CD8-positive, alpha-beta memory T cell (primary cell): ENCODE results near the gene EPHB1. TPM values are rescaled to one million over a fixed set of nuclear protein-coding genes. Genes with fewer than 3 reads are reported as not detected.

Experiments used
- CTCF ChIA-PET: fragments of 350-600 bp; sonication (Branson Sonifier 250); formaldehyde crosslinking; loops from one replicate; lab custom pipeline; 2021; ENCODE audit warnings: antibody characterized with exemption; lab: Charles Lee
- POLR2A ChIA-PET: fragments of 350-600 bp; sonication (Branson Sonifier 250); formaldehyde crosslinking; loops from one replicate; lab custom pipeline; 2021; ENCODE audit warnings: antibody characterized with exemption; lab: Charles Lee
- DNase-seq, 5 donors: peaks; one replicate each; pipeline versions ENCODE4 v3.0.0 to v3.0.0-alpha.2; 2020 to 2022; ENCODE audit warnings: mixed read lengths in 1 of 5
- H3K27ac ChIP-seq: one replicate; pipeline ENCODE4 v1.7.0; 2013; ENCODE audit warnings: low read depth, mild to moderate bottlenecking, low read length, moderate library complexity
- H3K27me3 ChIP-seq: 2 replicates; pipeline ENCODE4 v1.7.0; 2013; ENCODE audit warnings: low read length, mild to moderate bottlenecking; ENCODE audit not compliant: insufficient read depth, poor library complexity, severe bottlenecking
- H3K36me3 ChIP-seq: 2 replicates; pipeline ENCODE4 v1.7.0; 2013; ENCODE audit warnings: mild to moderate bottlenecking, low read length, moderate library complexity; ENCODE audit not compliant: insufficient read depth
- H3K4me1 ChIP-seq: 2 replicates; pipeline ENCODE4 v1.7.0; 2013; ENCODE audit warnings: mild to moderate bottlenecking, low read length, moderate library complexity; ENCODE audit not compliant: insufficient read depth
- H3K4me3 ChIP-seq: 2 replicates; pipeline ENCODE4 v1.7.0; 2013; ENCODE audit warnings: mild to moderate bottlenecking, low read length
- H3K9me3 ChIP-seq: 2 replicates; pipeline ENCODE4 v1.7.0; 2013; ENCODE audit warnings: mild to moderate bottlenecking, low read length
- H3K27ac Mint-ChIP-seq, 8 donors: one replicate each; pipeline ENCODE4 v1.8.0; 2020 to 2021; ENCODE audit warnings: mixed read lengths in 8 of 8, mild to moderate bottlenecking in 6 of 8, inconsistent platforms in 3 of 8, moderate library complexity in 3 of 8
- H3K27me3 Mint-ChIP-seq, 2 donors: one replicate each; pipeline ENCODE4 v1.8.0; 2020 to 2021; ENCODE audit warnings: mixed read lengths in 2 of 2, mild to moderate bottlenecking in 1 of 2, moderate library complexity in 1 of 2
- H3K36me3 Mint-ChIP-seq, 3 donors: one replicate each; pipeline ENCODE4 v1.8.0; 2020 to 2021; ENCODE audit warnings: mixed read lengths in 3 of 3, inconsistent platforms in 1 of 3, mild to moderate bottlenecking in 1 of 3
- H3K4me1 Mint-ChIP-seq, 3 donors: one replicate each; pipeline ENCODE4 v1.8.0; 2020 to 2021; ENCODE audit warnings: mixed read lengths in 3 of 3, inconsistent platforms in 1 of 3, mild to moderate bottlenecking in 1 of 3
- H3K4me3 Mint-ChIP-seq, 7 donors: one replicate each; pipeline ENCODE4 v1.8.0; 2020 to 2021; ENCODE audit warnings: mixed read lengths in 7 of 7, mild to moderate bottlenecking in 6 of 7, moderate library complexity in 4 of 7, inconsistent platforms in 2 of 7
- H3K9me3 Mint-ChIP-seq, 5 donors: one replicate each; pipeline ENCODE4 v1.8.0; 2020 to 2022; ENCODE audit warnings: mixed read lengths in 5 of 5, mild to moderate bottlenecking in 3 of 5, moderate library complexity in 2 of 5, inconsistent platforms in 1 of 5
- polyA plus RNA-seq: library from polyadenylated mRNA; unstranded; fragments of 300-500 nt; fragmentation: Illumina TruSeq; gene quantifications from one replicate; pipeline ENCODE4 v1.2.3, GENCODE V29; 2021
- total RNA-seq, 2 experiments: library from RNA; stranded (reverse); gene quantifications; one replicate each; pipeline ENCODE4 v1.2.3, GENCODE V29; 2021

Gene EPHB1
- total and polyA plus RNA-seq, 3 experiments from 2014 or later: 0.10 TPM; not detected in 2

DNA sequence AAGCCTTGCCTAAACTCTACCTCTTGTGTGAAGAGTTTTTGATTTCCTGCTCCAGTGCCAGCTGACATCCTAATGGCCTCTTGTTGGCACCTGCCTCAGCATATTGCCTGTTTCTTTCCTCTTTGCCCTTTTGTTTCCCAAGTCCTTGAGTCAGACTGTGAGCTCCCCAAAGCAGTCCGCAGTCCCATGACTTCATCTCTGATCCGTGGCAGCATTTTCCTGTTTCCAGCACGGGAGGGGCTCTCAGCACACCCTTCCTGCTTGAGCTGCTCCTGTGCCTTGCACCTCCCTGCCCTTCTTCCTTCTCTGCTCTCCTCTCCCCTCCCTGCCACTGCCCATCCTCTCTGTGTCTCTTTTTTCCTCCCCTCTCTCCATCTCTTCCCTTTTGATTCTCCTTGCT is 179.6 kb downstream of the EPHB1 start:
- POLR2A ChIA-PET: no interaction called here
- H3K27me3 Mint-ChIP-seq: peaks cover 0 to 3% of the 10 kb centered on the region in 2 donors
- no peak overlapping the region for H3K27ac Mint-ChIP-seq
- no peaks in the 10 kb centered on the region for H3K36me3 ChIP-seq
- H3K4me3 ChIP-seq: no peak overlapping the region
- no peak overlapping the region for H3K4me3 Mint-ChIP-seq
- H3K9me3 ChIP-seq: no peaks in the 10 kb centered on the region
- no peak overlapping the region for H3K27ac ChIP-seq
- no peaks in the 10 kb centered on the region for H3K36me3 Mint-ChIP-seq
- H3K4me1 Mint-ChIP-seq: no peaks in the 10 kb centered on the region
- CTCF ChIA-PET: no interaction called here
- H3K9me3 Mint-ChIP-seq: no peaks in the 10 kb centered on the region
- no peak for DNase-seq
- H3K27me3 ChIP-seq: no peaks in the 10 kb centered on the region
- H3K4me1 ChIP-seq: no peaks in the 10 kb centered on the region

DNA sequence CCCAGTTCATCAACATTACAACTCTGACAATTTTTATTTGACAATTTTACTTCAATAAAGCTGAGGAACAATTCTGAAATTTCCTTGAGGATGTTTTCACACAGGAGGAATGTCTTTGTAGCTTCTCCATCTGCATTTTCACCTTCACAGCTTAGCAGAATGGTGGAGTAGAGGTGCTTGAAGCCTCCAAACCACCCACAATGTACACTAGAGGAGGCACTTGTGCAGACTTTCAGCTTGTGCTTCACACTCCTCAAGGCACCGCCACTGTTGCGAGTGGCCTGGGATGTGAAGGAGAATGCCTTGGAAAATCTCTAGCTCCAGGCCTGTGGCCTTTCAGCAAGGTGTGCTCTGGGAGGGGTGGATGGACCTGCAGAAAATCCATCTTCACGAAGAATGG is 181.9 kb downstream of the EPHB1 start:
- ChIA-PET POLR2A (no interaction called here), CTCF (no interaction called here)
- Histone ChIP-seq H3K4me3 (no peak overlapping the region), H3K27me3 (no peaks in the 10 kb centered on the region), H3K36me3 (no peaks in the 10 kb centered on the region), H3K27ac (no peak overlapping the region), H3K4me1 (no peaks in the 10 kb centered on the region), H3K9me3 (no peaks in the 10 kb centered on the region)
- H3K27me3 Mint-ChIP-seq: peaks cover 0 to 1% of the 10 kb centered on the region in 2 donors
- H3K9me3 Mint-ChIP-seq: no peaks in the 10 kb centered on the region
- H3K4me3 Mint-ChIP-seq: no peak overlapping the region
- no peaks in the 10 kb centered on the region for H3K4me1 Mint-ChIP-seq
- DNase-seq: no peak
- H3K36me3 Mint-ChIP-seq: no peaks in the 10 kb centered on the region
- H3K27ac Mint-ChIP-seq: no peak overlapping the region

DNA sequence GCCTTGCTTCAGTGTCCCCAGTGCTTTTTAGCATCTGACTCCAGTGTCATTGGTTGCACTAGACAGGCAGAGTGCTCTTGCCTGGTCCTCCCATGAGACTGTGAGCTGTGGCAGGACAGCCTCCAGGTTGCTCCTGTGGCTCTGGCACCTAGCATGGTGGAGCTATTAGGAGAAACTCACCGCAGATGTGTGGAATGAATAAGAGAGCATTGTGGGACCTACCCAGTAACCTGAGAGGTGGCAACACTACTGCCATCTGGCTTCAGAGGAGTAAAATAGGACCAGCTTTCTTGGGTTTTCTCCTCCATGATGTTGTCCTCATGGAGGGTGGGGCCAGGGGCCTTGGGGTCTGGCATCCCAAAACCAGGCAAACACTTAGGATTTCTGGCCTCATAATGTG is 183.6 kb downstream of the EPHB1 start:
- no peaks in the 10 kb centered on the region for H3K4me1 ChIP-seq
- H3K4me3 ChIP-seq: no peak overlapping the region
- no peaks in the 10 kb centered on the region for H3K36me3 Mint-ChIP-seq
- H3K27ac Mint-ChIP-seq: no peak overlapping the region
- ChIA-PET CTCF (no interaction called here), POLR2A (no interaction called here)
- no peak overlapping the region for H3K4me3 Mint-ChIP-seq
- H3K9me3 ChIP-seq: no peaks in the 10 kb centered on the region
- no peak overlapping the region for H3K27ac ChIP-seq
- H3K27me3 ChIP-seq: no peaks in the 10 kb centered on the region
- no peaks in the 10 kb centered on the region for H3K4me1 Mint-ChIP-seq
- peaks cover 0 to 1% of the 10 kb centered on the region in 2 donors for H3K27me3 Mint-ChIP-seq
- H3K9me3 Mint-ChIP-seq: peaks cover 0 to 2% (median 0%) of the 10 kb centered on the region in 5 donors
- DNase-seq: no peak
- H3K36me3 ChIP-seq: no peaks in the 10 kb centered on the region

DNA sequence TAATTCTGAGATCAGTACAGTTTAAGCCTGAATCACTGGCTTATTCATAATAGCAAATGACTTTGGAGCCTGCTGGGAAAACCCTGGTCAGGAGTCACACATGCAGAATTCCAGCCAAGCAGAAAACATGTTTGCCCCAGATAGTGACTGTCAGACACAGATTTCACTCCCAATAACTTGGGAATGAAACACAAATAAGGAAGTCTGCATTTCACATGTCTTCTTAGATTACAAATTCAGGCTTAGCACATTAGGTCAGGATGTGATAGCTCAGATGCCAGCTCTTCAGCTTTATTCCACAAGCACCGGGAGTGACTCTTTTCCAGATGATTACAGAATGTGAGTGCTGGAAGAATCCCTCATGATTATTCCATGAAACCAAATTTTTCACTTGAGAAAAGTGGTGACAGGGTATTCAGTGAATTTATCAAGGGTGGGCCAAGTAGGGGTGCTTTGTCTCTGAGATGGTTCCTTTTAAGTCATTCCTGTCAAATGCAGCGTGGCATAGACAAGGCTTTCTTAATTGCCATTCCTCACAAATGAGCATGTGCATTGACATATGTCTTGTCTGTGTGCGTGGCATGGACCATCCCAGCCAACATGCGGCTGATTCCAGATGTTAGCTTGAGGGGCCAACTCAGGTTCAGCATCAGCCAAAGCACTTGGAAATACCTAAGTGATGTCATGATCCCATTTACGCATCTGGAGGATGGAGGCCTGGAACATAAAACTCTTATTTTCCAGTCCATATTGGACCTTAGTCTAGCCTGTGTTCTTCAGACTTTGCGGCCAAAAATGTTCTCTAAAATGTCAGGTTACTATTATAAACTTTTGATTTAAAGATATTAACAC is 191.0 kb downstream of the EPHB1 start:
- H3K4me3 Mint-ChIP-seq: no peak overlapping the region
- no peaks in the 10 kb centered on the region for H3K9me3 ChIP-seq
- H3K36me3 ChIP-seq: no peaks in the 10 kb centered on the region
- DNase-seq: no peak
- H3K4me3 ChIP-seq: no peak overlapping the region
- H3K27ac ChIP-seq: no peak overlapping the region
- peaks cover 0 to 2% (median 0%) of the 10 kb centered on the region in 5 donors for H3K9me3 Mint-ChIP-seq
- H3K27me3 Mint-ChIP-seq: no peaks in the 10 kb centered on the region
- H3K4me1 Mint-ChIP-seq: no peaks in the 10 kb centered on the region
- no peaks in the 10 kb centered on the region for H3K4me1 ChIP-seq
- H3K27ac Mint-ChIP-seq: no peak overlapping the region
- H3K36me3 Mint-ChIP-seq: no peaks in the 10 kb centered on the region
- ChIA-PET CTCF (no interaction called here), POLR2A (no interaction called here)
- H3K27me3 ChIP-seq: no peaks in the 10 kb centered on the region

DNA sequence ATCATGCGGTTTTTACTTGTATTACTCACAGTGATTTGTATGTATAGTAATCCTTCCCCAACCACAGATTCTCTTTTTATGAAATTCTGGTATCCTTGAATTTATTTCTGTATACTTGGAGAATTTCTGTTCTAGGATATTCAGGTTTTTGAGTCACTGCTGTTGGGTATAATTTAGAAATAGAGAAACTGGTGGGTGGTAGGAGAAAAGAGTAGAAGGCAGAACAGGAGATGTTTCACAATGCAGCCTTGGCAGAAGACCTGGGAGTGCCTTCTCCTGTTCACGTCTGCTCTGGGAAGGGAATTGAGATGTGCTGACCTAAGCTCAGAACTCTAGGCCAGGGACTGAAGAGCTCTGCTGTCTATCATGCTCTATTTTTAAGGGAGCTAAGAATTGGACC is 193.6 kb downstream of the EPHB1 start:
- H3K4me3 ChIP-seq: no peak overlapping the region
- no peak overlapping the region for H3K4me3 Mint-ChIP-seq
- H3K27ac Mint-ChIP-seq: no peak overlapping the region
- no peak overlapping the region for H3K27ac ChIP-seq
- H3K36me3 ChIP-seq: no peaks in the 10 kb centered on the region
- no peaks in the 10 kb centered on the region for H3K9me3 ChIP-seq
- no peaks in the 10 kb centered on the region for H3K9me3 Mint-ChIP-seq
- H3K27me3 ChIP-seq: no peaks in the 10 kb centered on the region
- DNase-seq: no peak
- H3K4me1 ChIP-seq: no peaks in the 10 kb centered on the region
- no peaks in the 10 kb centered on the region for H3K36me3 Mint-ChIP-seq
- no peaks in the 10 kb centered on the region for H3K27me3 Mint-ChIP-seq
- CTCF ChIA-PET: no interaction called here
- POLR2A ChIA-PET: no interaction called here
- no peaks in the 10 kb centered on the region for H3K4me1 Mint-ChIP-seq

DNA sequence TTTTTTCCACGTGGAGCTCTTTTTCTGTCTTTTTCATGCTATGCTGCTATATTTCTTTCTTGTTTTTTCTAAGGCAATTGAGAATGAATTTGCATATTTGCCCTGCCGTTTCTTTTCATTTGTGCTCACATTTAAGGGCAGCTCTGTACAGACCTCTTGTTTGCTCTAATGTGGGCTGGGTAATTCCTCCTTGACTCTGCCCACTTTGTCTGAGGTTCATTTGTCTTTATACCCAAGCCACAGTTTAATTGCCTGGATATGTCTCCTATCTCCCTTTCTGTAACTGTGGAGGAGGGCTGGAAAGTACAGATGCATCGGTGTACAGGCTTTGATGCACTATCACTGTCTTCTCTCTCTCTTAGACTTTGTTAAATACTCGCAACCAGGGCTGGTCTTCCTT is 195.9 kb downstream of the EPHB1 start:
- Mint-ChIP-seq H3K4me1 (no peaks in the 10 kb centered on the region), H3K36me3 (no peaks in the 10 kb centered on the region), H3K4me3 (no peak overlapping the region), H3K27me3 (no peaks in the 10 kb centered on the region), H3K9me3 (no peaks in the 10 kb centered on the region), H3K27ac (no peak overlapping the region)
- Histone ChIP-seq H3K27ac (no peak overlapping the region), H3K36me3 (no peaks in the 10 kb centered on the region), H3K9me3 (no peaks in the 10 kb centered on the region), H3K27me3 (no peaks in the 10 kb centered on the region), H3K4me3 (no peak overlapping the region), H3K4me1 (no peaks in the 10 kb centered on the region)
- no peak for DNase-seq
- ChIA-PET CTCF (no interaction called here), POLR2A (no interaction called here)

DNA sequence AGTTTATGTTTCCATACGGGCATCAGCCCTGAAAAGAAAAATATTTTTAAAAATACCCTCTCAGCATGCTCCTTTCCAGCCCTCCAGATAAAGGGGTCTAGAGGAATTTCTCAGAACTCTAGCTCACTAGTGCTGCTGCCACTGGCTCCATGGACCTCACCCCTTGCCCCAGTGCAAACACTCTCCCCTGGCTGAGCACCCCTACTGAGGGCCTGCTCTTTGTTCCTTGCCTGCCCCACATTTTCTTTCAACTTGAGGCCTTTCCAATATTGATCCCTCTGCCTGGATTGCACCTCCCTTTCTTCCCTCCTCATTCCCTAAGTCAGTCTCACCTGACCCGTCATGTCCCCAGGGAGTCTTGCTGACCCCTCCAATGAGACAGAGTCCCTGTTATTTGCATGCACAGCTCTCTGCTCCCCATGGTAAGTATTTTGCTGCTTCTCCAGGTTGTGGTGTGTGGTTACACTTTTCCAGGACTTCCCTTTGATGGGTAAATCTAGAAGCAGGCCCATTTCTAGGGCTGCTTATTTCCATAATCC is 196.5 kb downstream of the EPHB1 start:
- Mint-ChIP-seq H3K36me3 (no peaks in the 10 kb centered on the region), H3K4me1 (no peaks in the 10 kb centered on the region), H3K9me3 (no peaks in the 10 kb centered on the region), H3K27me3 (no peaks in the 10 kb centered on the region), H3K4me3 (no peak overlapping the region), H3K27ac (no peak overlapping the region)
- H3K9me3 ChIP-seq: no peaks in the 10 kb centered on the region
- ChIA-PET POLR2A (no interaction called here), CTCF (no interaction called here)
- H3K36me3 ChIP-seq: no peaks in the 10 kb centered on the region
- DNase-seq: no peak
- no peak overlapping the region for H3K27ac ChIP-seq
- no peaks in the 10 kb centered on the region for H3K27me3 ChIP-seq
- no peaks in the 10 kb centered on the region for H3K4me1 ChIP-seq
- no peak overlapping the region for H3K4me3 ChIP-seq

DNA sequence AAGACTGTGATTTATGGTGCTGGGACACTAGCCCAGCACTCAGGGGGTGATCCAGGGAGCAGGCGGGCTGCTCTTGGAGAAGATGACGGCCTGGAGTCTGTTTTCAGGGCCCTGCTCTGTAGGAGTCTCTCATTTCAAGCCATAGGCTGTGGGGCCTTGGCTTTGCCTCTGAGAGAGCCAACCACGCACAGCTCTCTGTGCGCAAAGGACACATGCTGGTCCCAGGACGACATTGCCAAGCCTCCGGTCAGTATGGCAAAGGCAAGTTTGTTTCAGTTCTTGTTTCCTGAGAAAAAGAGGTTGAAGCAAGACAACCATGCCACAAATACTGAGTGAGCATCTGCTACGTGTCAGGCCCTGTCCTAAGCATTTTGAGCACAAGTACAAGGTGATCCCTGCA is 197.1 kb downstream of the EPHB1 start:
- no peaks in the 10 kb centered on the region for H3K27me3 ChIP-seq
- H3K4me1 Mint-ChIP-seq: no peaks in the 10 kb centered on the region
- peaks cover 0 to 3% (median 0%) of the 10 kb centered on the region in 5 donors for H3K9me3 Mint-ChIP-seq
- H3K4me1 ChIP-seq: no peaks in the 10 kb centered on the region
- no peaks in the 10 kb centered on the region for H3K27me3 Mint-ChIP-seq
- no peak overlapping the region for H3K27ac ChIP-seq
- H3K4me3 Mint-ChIP-seq: no peak overlapping the region
- DNase-seq: no peak
- no peaks in the 10 kb centered on the region for H3K9me3 ChIP-seq
- no peak overlapping the region for H3K4me3 ChIP-seq
- ChIA-PET CTCF (no interaction called here), POLR2A (no interaction called here)
- no peaks in the 10 kb centered on the region for H3K36me3 ChIP-seq
- H3K27ac Mint-ChIP-seq: no peak overlapping the region
- no peaks in the 10 kb centered on the region for H3K36me3 Mint-ChIP-seq
